Effector memory CD8-positive, alpha-beta T cell (primary cell): ENCODE results near the gene WHAMM.
"Not testable (repeated sequence)": the region's sequence is repeated elsewhere in the genome, so short reads cannot be mapped to it uniquely, and the experiment has no call there.

Source experiments
- ATAC-seq: fragments of 150-1000 bp; cut with Tn5 transposase; replicated peaks from 2 replicates; pipeline ENCODE4 v1.10.0; 2021; ENCODE audit warnings: mild to moderate bottlenecking, moderate library complexity
- DNase-seq, 3 experiments: peaks; one replicate each; pipeline ENCODE4 v3.0.0; 2021
- H3K27ac Mint-ChIP-seq, 2 donors: one replicate each; pipeline ENCODE4 v1.8.0; 2022; ENCODE audit warnings: mild to moderate bottlenecking in 2 of 2, mixed read lengths in 2 of 2, moderate library complexity in 2 of 2
- H3K27me3 Mint-ChIP-seq, 2 donors: one replicate each; pipeline ENCODE4 v1.8.0; 2022; ENCODE audit warnings: mixed read lengths in 2 of 2
- H3K36me3 Mint-ChIP-seq: one replicate; pipeline ENCODE4 v1.8.0; 2022; ENCODE audit warnings: mild to moderate bottlenecking, moderate library complexity, mixed read lengths; ENCODE audit not compliant: insufficient read depth
- H3K4me1 Mint-ChIP-seq, 2 donors: one replicate each; pipeline ENCODE4 v1.8.0; 2022; ENCODE audit warnings: low read depth in 2 of 2, mixed read lengths in 2 of 2
- H3K4me3 Mint-ChIP-seq, 2 donors: one replicate each; pipeline ENCODE4 v1.8.0; 2022; ENCODE audit warnings: mild to moderate bottlenecking in 2 of 2, mixed read lengths in 2 of 2, moderate library complexity in 2 of 2
- H3K9me3 Mint-ChIP-seq, 2 donors: one replicate each; pipeline ENCODE4 v1.8.0; 2022; ENCODE audit warnings: mixed read lengths in 2 of 2

WHAMM gene

GRCh38 chr15:82851981-82852511, 42.6 kb downstream of the WHAMM start:
- H3K9me3 Mint-ChIP-seq: no peaks in the 10 kb centered on the region
- DNase-seq: no peak
- ATAC-seq: no peak
- H3K4me3 Mint-ChIP-seq: no peak overlapping the region
- H3K27ac Mint-ChIP-seq: no peak overlapping the region
- H3K27me3 Mint-ChIP-seq: no peaks in the 10 kb centered on the region
- H3K36me3 Mint-ChIP-seq: no peaks in the 10 kb centered on the region
- peaks cover 4% of the 10 kb centered on the region in 2 donors for H3K4me1 Mint-ChIP-seq

- no peak overlapping the region for H3K27ac Mint-ChIP-seq
- no peaks in the 10 kb centered on the region for H3K27me3 Mint-ChIP-seq
- H3K9me3 Mint-ChIP-seq: no peaks in the 10 kb centered on the region
- no peak overlapping the region for H3K4me3 Mint-ChIP-seq
- DNase-seq (no peak), ATAC-seq (no peak)
- H3K4me1 Mint-ChIP-seq: peaks cover 4% of the 10 kb centered on the region in 2 donors
- H3K36me3 Mint-ChIP-seq: no peaks in the 10 kb centered on the region
These were observed 43.6 kb downstream of the WHAMM start for GRCh38 chr15:82852941-82853561.

GRCh38 chr15:82854554-82854953, 45.1 kb downstream of the WHAMM start:
- Mint-ChIP-seq H3K9me3 (no peaks in the 10 kb centered on the region), H3K4me1 (peaks cover under 1 to 4% of the 10 kb centered on the region in 2 donors), H3K27ac (no peak overlapping the region), H3K4me3 (no peak overlapping the region), H3K36me3 (no peaks in the 10 kb centered on the region), H3K27me3 (no peaks in the 10 kb centered on the region)
- ATAC-seq (no peak), DNase-seq (no peak)

- DNase-seq (no peak), ATAC-seq (no peak)
- H3K36me3 Mint-ChIP-seq: no peaks in the 10 kb centered on the region
- no peaks in the 10 kb centered on the region for H3K27me3 Mint-ChIP-seq
- no peak overlapping the region for H3K4me3 Mint-ChIP-seq
- H3K27ac Mint-ChIP-seq: no peak overlapping the region
- no peaks in the 10 kb centered on the region for H3K4me1 Mint-ChIP-seq
- no peaks in the 10 kb centered on the region for H3K9me3 Mint-ChIP-seq
These were observed 46.1 kb downstream of the WHAMM start for GRCh38 chr15:82855286-82856100.

GRCh38 chr15:82856397-82857170, 47.2 kb downstream of the WHAMM start:
- H3K36me3 Mint-ChIP-seq: no peaks in the 10 kb centered on the region
- no peaks in the 10 kb centered on the region for H3K4me1 Mint-ChIP-seq
- no peak overlapping the region for H3K4me3 Mint-ChIP-seq
- H3K9me3 Mint-ChIP-seq: no peaks in the 10 kb centered on the region
- ATAC-seq (no peak), DNase-seq (no peak)
- H3K27ac Mint-ChIP-seq: no peak overlapping the region
- H3K27me3 Mint-ChIP-seq: no peaks in the 10 kb centered on the region

GRCh38 chr15:82858932-82859331, 49.5 kb downstream of the WHAMM start:
- Mint-ChIP-seq H3K36me3 (no peaks in the 10 kb centered on the region), H3K27ac (no peak overlapping the region), H3K4me1 (no peaks in the 10 kb centered on the region), H3K4me3 (no peak overlapping the region), H3K27me3 (peaks cover 0 to 6% of the 10 kb centered on the region in 2 donors), H3K9me3 (no peaks in the 10 kb centered on the region)
- DNase-seq: no peak
- no peak for ATAC-seq

- Mint-ChIP-seq H3K27me3 (peaks cover 0 to 6% of the 10 kb centered on the region in 2 donors), H3K27ac (no peak overlapping the region), H3K4me3 (no peak overlapping the region), H3K36me3 (no peaks in the 10 kb centered on the region), H3K4me1 (no peaks in the 10 kb centered on the region), H3K9me3 (no peaks in the 10 kb centered on the region)
- no peak for ATAC-seq
- DNase-seq: no peak
These were observed 53.5 kb downstream of the WHAMM start for GRCh38 chr15:82862886-82863285.

GRCh38 chr15:82864967-82865366, 55.5 kb downstream of the WHAMM start:
- ATAC-seq (no peak), DNase-seq (no peak)
- Mint-ChIP-seq H3K27ac (no peak overlapping the region), H3K4me3 (no peak overlapping the region), H3K36me3 (no peaks in the 10 kb centered on the region), H3K4me1 (no peaks in the 10 kb centered on the region), H3K27me3 (peaks cover 0 to 10% of the 10 kb centered on the region in 2 donors), H3K9me3 (no peaks in the 10 kb centered on the region)

- not testable (repeated sequence) for H3K9me3 Mint-ChIP-seq, DNase-seq, H3K36me3 Mint-ChIP-seq, H3K4me3 Mint-ChIP-seq, H3K27ac Mint-ChIP-seq, ATAC-seq, H3K27me3 Mint-ChIP-seq, H3K4me1 Mint-ChIP-seq
These were observed 56.2 kb downstream of the WHAMM start for GRCh38 chr15:82865581-82865980.

GRCh38 chr15:82865981-82866380, 56.6 kb downstream of the WHAMM start:
- not testable (repeated sequence) for H3K27ac Mint-ChIP-seq, H3K4me1 Mint-ChIP-seq, DNase-seq, H3K4me3 Mint-ChIP-seq, ATAC-seq, H3K9me3 Mint-ChIP-seq, H3K27me3 Mint-ChIP-seq, H3K36me3 Mint-ChIP-seq

- ATAC-seq: no peak
- Mint-ChIP-seq H3K9me3 (no peaks in the 10 kb centered on the region), H3K4me1 (no peaks in the 10 kb centered on the region), H3K27me3 (peaks cover 13 to 19% of the 10 kb centered on the region in 2 donors), H3K36me3 (peaks cover 5% of the 10 kb centered on the region), H3K27ac (no peak overlapping the region), H3K4me3 (no peak overlapping the region)
- DNase-seq: no peak
These were observed 61.4 kb downstream of the WHAMM start for GRCh38 chr15:82870727-82871320.

- peaks cover 6% of the 10 kb centered on the region for H3K36me3 Mint-ChIP-seq
- peaks cover 13 to 19% of the 10 kb centered on the region in 2 donors for H3K27me3 Mint-ChIP-seq
- H3K4me3 Mint-ChIP-seq: no peak overlapping the region
- H3K27ac Mint-ChIP-seq: no peak overlapping the region
- no peaks in the 10 kb centered on the region for H3K9me3 Mint-ChIP-seq
- DNase-seq (no peak), ATAC-seq (no peak)
- H3K4me1 Mint-ChIP-seq: no peaks in the 10 kb centered on the region
These were observed 61.9 kb downstream of the WHAMM start for GRCh38 chr15:82871358-82871757.

GRCh38 chr15:82871832-82872484, 62.5 kb downstream of the WHAMM start:
- peaks cover 13 to 19% of the 10 kb centered on the region in 2 donors for H3K27me3 Mint-ChIP-seq
- ATAC-seq (no peak), DNase-seq (no peak)
- no peaks in the 10 kb centered on the region for H3K9me3 Mint-ChIP-seq
- H3K27ac Mint-ChIP-seq: no peak overlapping the region
- H3K4me1 Mint-ChIP-seq: no peaks in the 10 kb centered on the region
- no peak overlapping the region for H3K4me3 Mint-ChIP-seq
- H3K36me3 Mint-ChIP-seq: peaks cover 6% of the 10 kb centered on the region
